HUDEP-2 (cell line): Measurements from ENCODE around the gene UBN2.
"Not testable (repeated sequence)": the region's sequence is repeated elsewhere in the genome, so short reads cannot be mapped to it uniquely, and the experiment has no call there.

Source experiments
- DNase-seq, 76 experiments: peaks; one replicate each; lab custom pipeline; 2025; ENCODE audit not compliant: unreplicated experiment in 76 of 76; lab: John Stamatoyannopoulos, UW

The UBN2 gene

GRCh38 chr7:139294241-139294640 is 63.2 kb downstream of the UBN2 start:
- no peak for DNase-seq

GRCh38 chr7:139294951-139295575 is 64.0 kb downstream of the UBN2 start:
- DNase-seq, result no peak

GRCh38 chr7:139297795-139298194 is 66.8 kb downstream of the UBN2 start:
- DNase-seq, result no peak

- no peak for DNase-seq
Measured at GRCh38 chr7:139299296-139299695, 68.3 kb downstream of the UBN2 start.

GRCh38 chr7:139300390-139300789 is 69.4 kb downstream of the UBN2 start:
- no peak for DNase-seq

GRCh38 chr7:139304517-139304916 is 73.5 kb downstream of the UBN2 start:
- DNase-seq, result peak in 2 of 76 experiments; percentile 1 to 2

- peak in 1 of 76 experiments; percentile 1 for DNase-seq
Measured at GRCh38 chr7:139317939-139318505, 87.0 kb downstream of the UBN2 start.

- peak in 5 of 76 experiments; percentile 4 to 14 (median 6) for DNase-seq
Measured at GRCh38 chr7:139321071-139321745, 90.2 kb downstream of the UBN2 start.

GRCh38 chr7:139324709-139325108 is 93.7 kb downstream of the UBN2 start:
- DNase-seq, result not testable (repeated sequence)

GRCh38 chr7:139328375-139328774 is 97.3 kb downstream of the UBN2 start:
- DNase-seq, result no peak

- DNase-seq, result no peak
Measured at GRCh38 chr7:139329119-139329518, 98.1 kb downstream of the UBN2 start.

- no peak for DNase-seq
Measured at GRCh38 chr7:139330333-139331030, 99.4 kb downstream of the UBN2 start.

GRCh38 chr7:139332697-139333359 is 101.8 kb downstream of the UBN2 start:
- DNase-seq, result peak in 15 of 76 experiments; percentile 2 to 50 (median 14)

GRCh38 chr7:139333443-139333842 is 102.4 kb downstream of the UBN2 start:
- DNase-seq, result not testable (repeated sequence)

GRCh38 chr7:139334399-139335150 is 103.5 kb downstream of the UBN2 start:
- DNase-seq, result peak in 1 of 76 experiments; percentile 8

- DNase-seq, result no peak
Measured at GRCh38 chr7:139339025-139339424, 108.0 kb downstream of the UBN2 start.

- no peak for DNase-seq
Measured at GRCh38 chr7:139339698-139340036, 108.6 kb downstream of the UBN2 start.

- peak; percentile 23 to 100 (median 96) for DNase-seq
Measured at GRCh38 chr7:139340037-139340807, 109.2 kb downstream of the UBN2 start.

GRCh38 chr7:139340808-139341057 is 109.7 kb downstream of the UBN2 start:
- peak in 1 of 76 experiments; percentile 71 for DNase-seq
